SU-DHL-6 (cell line): ENCODE measurements around the gene OTUD7B.
A peak's percentile ranks its signal among the peaks of the same experiment; 100 is the strongest.

Source experiments
- H2AFZ ChIP-seq: fragments of 200-600 bp; sonication (generic); 2 replicates; pipeline ENCODE4 v1.6.1; 2014; ENCODE audit warnings: low read depth, mild to moderate bottlenecking, moderate library complexity, mixed read lengths, antibody characterized with exemption, low read length; ENCODE audit not compliant: severe bottlenecking
- H3F3A ChIP-seq: fragments of 200-600 bp; shearing (Covaris generic); 2 replicates; pipeline ENCODE4 v1.6.0; 2016; ENCODE audit warnings: antibody characterized with exemption, mild to moderate bottlenecking; ENCODE audit not compliant: insufficient read depth
- H3K27ac ChIP-seq: fragments of 200-600 bp; sonication (generic); 2 replicates; pipeline ENCODE4 v1.5.1; 2016; ENCODE audit warnings: low read depth, mild to moderate bottlenecking, low read length, moderate library complexity, mixed read lengths
- H3K27me3 ChIP-seq: fragments of 200-600 bp; sonication (generic), shearing (Covaris generic); 2 replicates; pipeline ENCODE4 v1.6.0; 2014; ENCODE audit warnings: mild to moderate bottlenecking, low read length
- H3K36me3 ChIP-seq: fragments of 200-600 bp; sonication (generic); 2 replicates; pipeline ENCODE4 v1.6.1; 2014; ENCODE audit warnings: mild to moderate bottlenecking, low read length, mixed read lengths
- H3K4me2 ChIP-seq: fragments of 300-600, 200-600 bp; shearing (Covaris generic), sonication (generic); 2 replicates; pipeline ENCODE4 v1.6.0; 2014; ENCODE audit warnings: low read length, low read depth, mild to moderate bottlenecking; ENCODE audit not compliant: poor library complexity, severe bottlenecking
- H3K4me3 ChIP-seq: fragments of 200-600 bp; sonication (generic); 2 replicates; pipeline ENCODE4 v1.5.1; 2014; ENCODE audit warnings: antibody characterized with exemption, low read length, mild to moderate bottlenecking, mixed read lengths; ENCODE audit not compliant: insufficient read depth, poor library complexity, severe bottlenecking
- H3K79me2 ChIP-seq: fragments of 200-600 bp; sonication (generic); 2 replicates; pipeline ENCODE4 v1.6.1; 2014; ENCODE audit warnings: mild to moderate bottlenecking, low read length, moderate library complexity; ENCODE audit not compliant: insufficient read depth
- H3K9ac ChIP-seq: fragments of 200-600 bp; sonication (generic); 2 replicates; pipeline ENCODE4 v1.7.0; 2014; ENCODE audit warnings: mild to moderate bottlenecking, low read length
- H3K9me2 ChIP-seq: fragments of 200-600 bp; sonication (generic); replicated peaks from 2 replicates; pipeline ENCODE4 v1.6.1; 2014; ENCODE audit warnings: low read length; ENCODE audit not compliant: insufficient read depth
- H3K9me3 ChIP-seq: fragments of 200-600 bp; sonication (generic); 2 replicates; pipeline ENCODE4 v1.6.1; 2014; ENCODE audit warnings: low read length, mixed read lengths; ENCODE audit not compliant: insufficient read depth
- H4K20me1 ChIP-seq: fragments of 200-600 bp; sonication (generic); 2 replicates; pipeline ENCODE4 v1.6.1; 2014; ENCODE audit warnings: low read depth, mild to moderate bottlenecking, antibody characterized with exemption, low read length, moderate library complexity, mixed read lengths
- CTCF ChIP-seq: fragments of 200-600 bp; sonication (generic); IDR thresholded peaks from one replicate; pipeline ENCODE4 v1.5.1; 2017; ENCODE audit warnings: antibody characterized with exemption, mild to moderate bottlenecking, low read length, moderate library complexity; ENCODE audit not compliant: insufficient read depth, poor library complexity, severe bottlenecking
- EZH2phosphoT487 ChIP-seq: fragments of 200-600 bp; sonication (generic), shearing (Covaris generic); conservative IDR thresholded peaks from 2 replicates; pipeline ENCODE4 v1.6.1; 2018; ENCODE audit warnings: mild to moderate bottlenecking, antibody characterized with exemption, low read length, moderate library complexity, mixed read lengths

The OTUD7B gene

GRCh38 chr1:149927056-149927562 lies 83.4 kb downstream of the OTUD7B start:
- no peaks in the 10 kb centered on the region for H3K27me3 ChIP-seq
- H4K20me1 ChIP-seq, result no peaks in the 10 kb centered on the region
- H3K27ac ChIP-seq, result peak overlapping the region; percentile 74; the same call in 1 of the 2 replicates
- no peaks in the 10 kb centered on the region for H3K9me3 ChIP-seq
- peak overlapping the region; percentile 34 for H2AFZ ChIP-seq
- H3F3A ChIP-seq, result peaks cover 5% of the 10 kb centered on the region; the same call in 1 of the 2 replicates
- H3K9me2 ChIP-seq, result no peaks in the 10 kb centered on the region
- H3K9ac ChIP-seq, result peak overlapping the region; percentile 71
- H3K4me3 ChIP-seq, result peak overlapping the region; percentile 93
- peak overlapping the region; percentile 83 for H3K4me2 ChIP-seq
- peaks cover 16% of the 10 kb centered on the region for H3K79me2 ChIP-seq
- no peak for TF ChIP-seq CTCF
- TF ChIP-seq EZH2phosphoT487, result no peak
- peaks cover 16% of the 10 kb centered on the region for H3K36me3 ChIP-seq

GRCh38 chr1:149926296-149926695 lies 84.2 kb downstream of the OTUD7B start:
- H3K4me2 ChIP-seq, result peak overlapping the region; percentile 83
- peaks cover 16% of the 10 kb centered on the region for H3K36me3 ChIP-seq
- no peak overlapping the region for H2AFZ ChIP-seq
- H3F3A ChIP-seq, result peaks cover 5% of the 10 kb centered on the region; the same call in 1 of the 2 replicates
- no peaks in the 10 kb centered on the region for H3K9me3 ChIP-seq
- H4K20me1 ChIP-seq, result no peaks in the 10 kb centered on the region
- no peak overlapping the region for H3K27ac ChIP-seq
- peak overlapping the region; percentile 93 for H3K4me3 ChIP-seq
- TF ChIP-seq CTCF (no peak), EZH2phosphoT487 (no peak)
- H3K79me2 ChIP-seq, result peaks cover 16% of the 10 kb centered on the region
- no peaks in the 10 kb centered on the region for H3K9me2 ChIP-seq
- H3K9ac ChIP-seq, result peak overlapping the region; percentile 71; the same call in 1 of the 2 replicates
- no peaks in the 10 kb centered on the region for H3K27me3 ChIP-seq

GRCh38 chr1:149925751-149926150 lies 84.8 kb downstream of the OTUD7B start:
- Histone ChIP-seq H4K20me1 (no peaks in the 10 kb centered on the region), H3K9me3 (no peaks in the 10 kb centered on the region), H2AFZ (no peak overlapping the region), H3K4me3 (no peak overlapping the region), H3F3A (peaks cover 5% of the 10 kb centered on the region; the same call in 1 of the 2 replicates), H3K4me2 (peak overlapping the region; percentile 83), H3K27me3 (no peaks in the 10 kb centered on the region), H3K36me3 (peaks cover 16% of the 10 kb centered on the region), H3K9ac (no peak overlapping the region), H3K9me2 (no peaks in the 10 kb centered on the region), H3K79me2 (peaks cover 16% of the 10 kb centered on the region), H3K27ac (no peak overlapping the region)
- TF ChIP-seq EZH2phosphoT487 (no peak), CTCF (no peak)
